ENCODE data around the gene OR52R1.

Gene OR52R1

GRCh38 chr11:4797206-4797605, 7.0 kb downstream of the OR52R1 start:
- no peak overlapping the region for H3K4me3 ChIP-seq (ENCODE audit: low read depth, low read length)
- no peak for TF ChIP-seq CTCF (IDR thresholded peaks at IDR 0.05; ENCODE audit: low read depth, low read length, missing control alignments)
- no peak for DNase-seq (ENCODE audit: low read depth)

GRCh38 chr11:4782454-4782853, 21.7 kb downstream of the OR52R1 start:
- DNase-seq (ENCODE audit: low read depth) = no peak
- TF ChIP-seq CTCF (IDR thresholded peaks at IDR 0.05; ENCODE audit: low read depth, low read length, missing control alignments) = no peak
- H3K4me3 ChIP-seq (ENCODE audit: low read depth, low read length) = no peak overlapping the region

GRCh38 chr11:4769838-4770237, 34.3 kb downstream of the OR52R1 start, which contains the start of gene OR51F1:
TSS of gene OR51F1 (minus strand) at chr11:4769938. CDS start at chr11:4769938, 0 bp downstream.
- DNase-seq (ENCODE audit: low read depth) = no peak
- H3K4me3 ChIP-seq (ENCODE audit: low read depth, low read length) = no peak within 1 kb of the TSS
- TF ChIP-seq CTCF (IDR thresholded peaks at IDR 0.05; ENCODE audit: low read depth, low read length, missing control alignments) = no peak

- TF ChIP-seq CTCF (IDR thresholded peaks at IDR 0.05; ENCODE audit: low read depth, low read length, missing control alignments) = no peak
- H3K4me3 ChIP-seq (ENCODE audit: low read depth, low read length) = no peak overlapping the region
- no peak for DNase-seq (ENCODE audit: low read depth)
Observed at GRCh38 chr11:4768094-4768493, 36.1 kb downstream of the OR52R1 start.

GRCh38 chr11:4766420-4767043, 37.6 kb downstream of the OR52R1 start:
- no peak for TF ChIP-seq CTCF (IDR thresholded peaks at IDR 0.05; ENCODE audit: low read depth, low read length, missing control alignments)
- DNase-seq (ENCODE audit: low read depth) = no peak
- no peak overlapping the region for H3K4me3 ChIP-seq (ENCODE audit: low read depth, low read length)

GRCh38 chr11:4763096-4763495, 41.1 kb downstream of the OR52R1 start:
- TF ChIP-seq CTCF (IDR thresholded peaks at IDR 0.05; ENCODE audit: low read depth, low read length, missing control alignments) = no peak
- no peak for DNase-seq (ENCODE audit: low read depth)
- H3K4me3 ChIP-seq (ENCODE audit: low read depth, low read length) = no peak overlapping the region
